SK-N-SH treated with all-trans-retinoic acid at 6 μM for 48 hours (cell line): ENCODE results near the gene ZEB1.

Source experiments
- BACH2 ChIP-seq: fragments of 250-450 bp; sonication (Bioruptor Pico); IDR thresholded peaks from 2 replicates; pipeline ENCODE4 v1.9.0; 2021; ENCODE audit warnings: mild to moderate bottlenecking, borderline replicate concordance
- OSR1 ChIP-seq: fragments of 250-450 bp; sonication (Bioruptor Pico); IDR thresholded peaks from 2 replicates; pipeline ENCODE4 v1.8.0; 2022; ENCODE audit warnings: moderate library complexity, mild to moderate bottlenecking, inconsistent platforms
- POU6F1 ChIP-seq: fragments of 250-450 bp; sonication (Bioruptor Pico); IDR thresholded peaks from 2 replicates; pipeline ENCODE4 v1.8.0; 2021; ENCODE audit warnings: low read depth, mild to moderate bottlenecking, moderate library complexity, borderline replicate concordance
- RARB ChIP-seq: fragments of 250-450 bp; sonication (Bioruptor Pico); IDR thresholded peaks from 2 replicates; pipeline ENCODE4 v1.8.0; 2021; ENCODE audit warnings: mild to moderate bottlenecking, moderate library complexity
- SNAI2 ChIP-seq: fragments of 250-450 bp; sonication (Bioruptor Pico); IDR thresholded peaks from 2 replicates; pipeline ENCODE4 v1.5.0; 2020; ENCODE audit warnings: mild to moderate bottlenecking, moderate library complexity
- ZFP30 ChIP-seq: fragments of 450-650 bp; formaldehyde crosslinking; IDR thresholded peaks from 2 replicates; pipeline ENCODE4 v1.5.0; 2022; ENCODE audit warnings: mild to moderate bottlenecking, moderate library complexity
- ZNF565 ChIP-seq: fragments of 450-650 bp; formaldehyde crosslinking; conservative IDR thresholded peaks from 2 replicates; pipeline ENCODE4 v1.5.0; 2020; ENCODE audit warnings: low read depth, mild to moderate bottlenecking, moderate library complexity
- TF ChIP-seq, protein P1 (sequence below): fragments of 250-450 bp; sonication (Bioruptor Pico); IDR thresholded peaks from 2 replicates; pipeline ENCODE4 v1.8.0; 2020; ENCODE audit warnings: mild to moderate bottlenecking, moderate library complexity, borderline replicate concordance
- TF ChIP-seq, protein P2 (sequence below): fragments of 250-450 bp; sonication (Bioruptor Pico); IDR thresholded peaks from 2 replicates; pipeline ENCODE4 v1.5.1; 2021; ENCODE audit warnings: mild to moderate bottlenecking, moderate library complexity
- TF ChIP-seq, protein P3 (sequence below): fragments of 250-450 bp; sonication (Bioruptor Pico); IDR thresholded peaks from 2 replicates; pipeline ENCODE4 v1.5.0; 2020; ENCODE audit warnings: mild to moderate bottlenecking, moderate library complexity
- TF ChIP-seq, protein P4 (sequence below): fragments of 250-450 bp; sonication (Bioruptor Pico); IDR thresholded peaks from 2 replicates; pipeline ENCODE4 v1.5.1; 2020; ENCODE audit warnings: low read depth, mild to moderate bottlenecking, moderate library complexity

GRCh38 chr10:31340343-31340742 is 21.3 kb downstream of the ZEB1 start:
- TF ChIP-seq POU6F1 (CRISPR knock-in tag) (no peak), OSR1 (CRISPR knock-in tag) (no peak), RARB (CRISPR knock-in tag) (no peak), BACH2 (CRISPR knock-in tag) (no peak), SNAI2 (no peak), ZFP30 (CRISPR knock-in tag) (no peak), ZNF565 (CRISPR knock-in tag) (no peak)
- TF ChIP-seq, protein P1, sequence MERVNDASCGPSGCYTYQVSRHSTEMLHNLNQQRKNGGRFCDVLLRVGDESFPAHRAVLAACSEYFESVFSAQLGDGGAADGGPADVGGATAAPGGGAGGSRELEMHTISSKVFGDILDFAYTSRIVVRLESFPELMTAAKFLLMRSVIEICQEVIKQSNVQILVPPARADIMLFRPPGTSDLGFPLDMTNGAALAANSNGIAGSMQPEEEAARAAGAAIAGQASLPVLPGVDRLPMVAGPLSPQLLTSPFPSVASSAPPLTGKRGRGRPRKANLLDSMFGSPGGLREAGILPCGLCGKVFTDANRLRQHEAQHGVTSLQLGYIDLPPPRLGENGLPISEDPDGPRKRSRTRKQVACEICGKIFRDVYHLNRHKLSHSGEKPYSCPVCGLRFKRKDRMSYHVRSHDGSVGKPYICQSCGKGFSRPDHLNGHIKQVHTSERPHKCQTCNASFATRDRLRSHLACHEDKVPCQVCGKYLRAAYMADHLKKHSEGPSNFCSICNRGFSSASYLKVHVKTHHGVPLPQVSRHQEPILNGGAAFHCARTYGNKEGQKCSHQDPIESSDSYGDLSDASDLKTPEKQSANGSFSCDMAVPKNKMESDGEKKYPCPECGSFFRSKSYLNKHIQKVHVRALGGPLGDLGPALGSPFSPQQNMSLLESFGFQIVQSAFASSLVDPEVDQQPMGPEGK (CRISPR knock-in tag), result no peak
- TF ChIP-seq, protein P2, sequence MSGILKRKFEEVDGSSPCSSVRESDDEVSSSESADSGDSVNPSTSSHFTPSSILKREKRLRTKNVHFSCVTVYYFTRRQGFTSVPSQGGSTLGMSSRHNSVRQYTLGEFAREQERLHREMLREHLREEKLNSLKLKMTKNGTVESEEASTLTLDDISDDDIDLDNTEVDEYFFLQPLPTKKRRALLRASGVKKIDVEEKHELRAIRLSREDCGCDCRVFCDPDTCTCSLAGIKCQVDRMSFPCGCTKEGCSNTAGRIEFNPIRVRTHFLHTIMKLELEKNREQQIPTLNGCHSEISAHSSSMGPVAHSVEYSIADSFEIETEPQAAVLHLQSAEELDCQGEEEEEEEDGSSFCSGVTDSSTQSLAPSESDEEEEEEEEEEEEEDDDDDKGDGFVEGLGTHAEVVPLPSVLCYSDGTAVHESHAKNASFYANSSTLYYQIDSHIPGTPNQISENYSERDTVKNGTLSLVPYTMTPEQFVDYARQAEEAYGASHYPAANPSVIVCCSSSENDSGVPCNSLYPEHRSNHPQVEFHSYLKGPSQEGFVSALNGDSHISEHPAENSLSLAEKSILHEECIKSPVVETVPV (CRISPR knock-in tag), result no peak
- TF ChIP-seq, protein P3, sequence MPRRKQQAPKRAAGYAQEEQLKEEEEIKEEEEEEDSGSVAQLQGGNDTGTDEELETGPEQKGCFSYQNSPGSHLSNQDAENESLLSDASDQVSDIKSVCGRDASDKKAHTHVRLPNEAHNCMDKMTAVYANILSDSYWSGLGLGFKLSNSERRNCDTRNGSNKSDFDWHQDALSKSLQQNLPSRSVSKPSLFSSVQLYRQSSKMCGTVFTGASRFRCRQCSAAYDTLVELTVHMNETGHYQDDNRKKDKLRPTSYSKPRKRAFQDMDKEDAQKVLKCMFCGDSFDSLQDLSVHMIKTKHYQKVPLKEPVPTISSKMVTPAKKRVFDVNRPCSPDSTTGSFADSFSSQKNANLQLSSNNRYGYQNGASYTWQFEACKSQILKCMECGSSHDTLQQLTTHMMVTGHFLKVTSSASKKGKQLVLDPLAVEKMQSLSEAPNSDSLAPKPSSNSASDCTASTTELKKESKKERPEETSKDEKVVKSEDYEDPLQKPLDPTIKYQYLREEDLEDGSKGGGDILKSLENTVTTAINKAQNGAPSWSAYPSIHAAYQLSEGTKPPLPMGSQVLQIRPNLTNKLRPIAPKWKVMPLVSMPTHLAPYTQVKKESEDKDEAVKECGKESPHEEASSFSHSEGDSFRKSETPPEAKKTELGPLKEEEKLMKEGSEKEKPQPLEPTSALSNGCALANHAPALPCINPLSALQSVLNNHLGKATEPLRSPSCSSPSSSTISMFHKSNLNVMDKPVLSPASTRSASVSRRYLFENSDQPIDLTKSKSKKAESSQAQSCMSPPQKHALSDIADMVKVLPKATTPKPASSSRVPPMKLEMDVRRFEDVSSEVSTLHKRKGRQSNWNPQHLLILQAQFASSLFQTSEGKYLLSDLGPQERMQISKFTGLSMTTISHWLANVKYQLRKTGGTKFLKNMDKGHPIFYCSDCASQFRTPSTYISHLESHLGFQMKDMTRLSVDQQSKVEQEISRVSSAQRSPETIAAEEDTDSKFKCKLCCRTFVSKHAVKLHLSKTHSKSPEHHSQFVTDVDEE (CRISPR knock-in tag), result no peak
- TF ChIP-seq, protein P4, sequence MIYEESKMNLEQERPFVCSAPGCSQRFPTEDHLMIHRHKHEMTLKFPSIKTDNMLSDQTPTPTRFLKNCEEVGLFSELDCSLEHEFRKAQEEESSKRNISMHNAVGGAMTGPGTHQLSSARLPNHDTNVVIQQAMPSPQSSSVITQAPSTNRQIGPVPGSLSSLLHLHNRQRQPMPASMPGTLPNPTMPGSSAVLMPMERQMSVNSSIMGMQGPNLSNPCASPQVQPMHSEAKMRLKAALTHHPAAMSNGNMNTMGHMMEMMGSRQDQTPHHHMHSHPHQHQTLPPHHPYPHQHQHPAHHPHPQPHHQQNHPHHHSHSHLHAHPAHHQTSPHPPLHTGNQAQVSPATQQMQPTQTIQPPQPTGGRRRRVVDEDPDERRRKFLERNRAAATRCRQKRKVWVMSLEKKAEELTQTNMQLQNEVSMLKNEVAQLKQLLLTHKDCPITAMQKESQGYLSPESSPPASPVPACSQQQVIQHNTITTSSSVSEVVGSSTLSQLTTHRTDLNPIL (CRISPR knock-in tag), result no peak
